ENCODE measurements around the gene MSX1. TPM values are rescaled to one million over a fixed set of nuclear protein-coding genes. Genes with fewer than 3 reads are reported as not detected.
A peak's percentile ranks its signal among the peaks of the same experiment; 100 is the strongest.

The MSX1 gene
- total RNA-seq, 1 experiment from 2014 or later, result 18.7 TPM

GRCh38 chr4:4840351-4840750 lies 19.1 kb upstream of the MSX1 start:
- no peak for DNase-seq (ENCODE audit: low read depth)

GRCh38 chr4:4841156-4841555 lies 18.3 kb upstream of the MSX1 start:
- DNase-seq (ENCODE audit: low read depth), result no peak

GRCh38 chr4:4842476-4843441 lies 16.7 kb upstream of the MSX1 start:
- DNase-seq (ENCODE audit: low read depth), result no peak

DNA sequence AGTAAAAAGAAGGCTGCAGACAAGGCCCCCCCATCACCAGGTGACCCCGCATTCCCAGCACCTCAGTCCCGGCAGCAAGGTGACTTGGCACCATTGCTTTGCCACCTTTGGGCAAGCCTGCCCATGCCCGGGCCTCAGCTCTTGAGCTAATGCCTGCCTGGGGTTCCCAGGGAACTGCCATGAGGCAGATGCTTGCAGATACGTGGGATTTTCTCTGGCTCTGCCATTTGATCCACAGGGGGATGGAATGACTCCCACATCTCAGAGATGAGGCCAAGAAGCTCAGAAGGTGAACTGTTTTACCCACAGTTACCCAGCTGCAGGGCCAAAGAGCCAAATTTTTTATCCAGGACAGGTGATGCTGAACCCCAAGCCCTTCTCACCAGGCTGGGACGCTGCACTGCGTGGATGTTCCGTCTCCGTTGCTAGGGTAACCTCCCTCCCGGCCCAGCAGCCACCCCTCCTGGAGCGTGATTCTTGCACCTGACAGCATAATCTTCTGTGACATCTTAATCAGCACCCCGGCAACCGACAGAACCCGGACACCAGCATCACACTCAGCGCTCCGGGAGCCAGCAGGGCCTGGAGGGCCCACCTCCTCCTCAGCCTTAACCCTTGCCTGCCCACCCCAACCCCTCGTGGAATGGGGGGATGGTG lies 15.7 kb upstream of the MSX1 start:
- DNase-seq (ENCODE audit: low read depth), result no peak

GRCh38 chr4:4845027-4845426 lies 14.4 kb upstream of the MSX1 start:
- DNase-seq (ENCODE audit: low read depth), result no peak

DNA sequence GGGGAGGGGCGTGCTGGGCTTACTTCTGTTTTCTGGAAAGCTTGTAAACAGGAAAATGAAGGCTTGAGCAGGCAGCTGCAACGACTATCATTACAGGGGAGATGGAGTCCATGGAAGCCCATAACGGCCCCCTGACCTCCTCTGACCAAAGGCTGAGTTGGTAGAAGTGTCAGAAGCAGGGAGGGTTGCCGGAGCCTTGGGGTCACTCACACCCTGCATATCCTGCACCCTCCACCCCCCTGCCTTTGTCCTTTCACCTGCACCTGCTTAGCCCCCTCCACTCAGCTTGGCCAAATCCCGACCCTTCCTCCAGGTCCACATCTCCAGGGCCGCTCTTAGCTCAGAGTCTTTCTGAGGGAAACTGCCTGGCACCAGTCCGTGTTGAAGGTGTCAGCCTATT lies 12.5 kb upstream of the MSX1 start:
- no peak for DNase-seq (ENCODE audit: low read depth)

DNA sequence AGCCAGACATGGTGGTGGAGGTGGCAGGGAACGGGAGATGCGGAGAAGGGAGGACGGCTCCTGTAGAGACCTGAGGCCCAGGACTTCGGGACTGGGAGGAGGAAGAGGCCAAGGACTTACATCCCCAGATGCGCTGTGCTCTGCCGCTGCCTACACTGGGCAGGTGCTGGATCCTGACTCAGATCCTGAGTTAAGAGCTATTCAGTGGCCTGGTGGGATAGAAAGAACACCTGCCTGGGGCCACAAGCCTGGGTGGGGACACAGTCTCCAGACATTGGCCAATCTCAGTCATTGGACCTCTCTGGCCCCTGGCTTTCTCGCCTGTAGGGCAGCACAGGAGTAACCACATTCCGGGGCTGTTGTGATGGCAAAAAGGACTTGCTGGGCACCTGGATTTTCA lies 10.9 kb upstream of the MSX1 start:
- no peak for DNase-seq (ENCODE audit: low read depth)

- DNase-seq (ENCODE audit: low read depth), result no peak
Measured at GRCh38 chr4:4849106-4849505, 10.4 kb upstream of the MSX1 start.

DNA sequence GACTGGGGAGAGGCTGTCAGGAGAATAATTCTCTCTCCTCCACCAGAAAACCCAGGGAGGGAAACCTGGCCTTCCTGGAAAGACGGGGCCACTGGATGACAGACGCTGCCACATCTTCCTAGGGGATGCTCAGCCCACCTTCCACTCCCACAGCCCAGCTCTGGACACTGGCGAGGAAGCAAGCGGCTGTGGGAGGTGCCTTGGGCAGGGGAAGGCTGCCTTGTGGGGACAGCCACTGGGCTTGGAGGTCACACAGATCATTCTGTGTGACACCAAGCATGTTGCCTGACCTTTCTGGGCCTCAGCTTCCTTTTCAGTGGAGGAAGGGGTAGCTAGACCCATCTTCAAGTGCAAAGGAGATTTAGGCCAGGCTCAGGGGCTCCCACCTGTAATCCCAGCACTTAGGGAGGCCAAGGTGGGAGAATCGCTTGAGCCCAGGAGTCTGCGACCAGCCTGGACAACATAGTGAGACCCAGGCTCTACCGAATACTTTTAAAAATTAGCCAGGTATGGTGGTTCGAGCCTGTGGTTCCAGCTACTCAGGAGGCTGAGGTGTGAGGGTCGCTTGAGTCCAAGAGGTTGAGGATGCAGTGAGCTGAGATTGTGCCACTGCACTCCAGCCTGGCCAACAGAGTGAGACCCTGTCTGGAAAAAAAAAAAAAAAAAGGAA lies 9.8 kb upstream of the MSX1 start:
- no peak for DNase-seq (ENCODE audit: low read depth)

DNA sequence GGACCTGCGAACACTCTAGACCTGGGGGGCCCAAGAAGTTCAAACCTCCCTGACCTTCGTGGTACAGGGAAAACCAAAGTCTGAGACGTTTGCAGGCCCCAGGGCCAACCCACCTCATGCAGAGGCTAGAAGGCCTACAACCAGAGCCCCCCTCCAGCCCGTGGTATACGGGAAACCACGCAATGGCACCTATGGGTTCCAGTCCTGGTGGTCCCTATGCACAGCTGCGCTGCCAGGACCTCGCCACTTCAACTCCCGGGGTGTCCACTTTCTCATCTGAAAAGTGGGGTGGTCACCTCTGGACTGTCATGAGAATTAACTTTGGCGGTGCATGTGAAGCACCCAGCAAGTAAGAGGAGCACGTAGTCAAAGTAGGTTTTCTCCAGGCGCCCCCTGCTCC lies 8.4 kb upstream of the MSX1 start:
- DNase-seq (ENCODE audit: low read depth), result no peak

GRCh38 chr4:4851906-4852305 lies 7.6 kb upstream of the MSX1 start:
- DNase-seq (ENCODE audit: low read depth), result no peak

DNA sequence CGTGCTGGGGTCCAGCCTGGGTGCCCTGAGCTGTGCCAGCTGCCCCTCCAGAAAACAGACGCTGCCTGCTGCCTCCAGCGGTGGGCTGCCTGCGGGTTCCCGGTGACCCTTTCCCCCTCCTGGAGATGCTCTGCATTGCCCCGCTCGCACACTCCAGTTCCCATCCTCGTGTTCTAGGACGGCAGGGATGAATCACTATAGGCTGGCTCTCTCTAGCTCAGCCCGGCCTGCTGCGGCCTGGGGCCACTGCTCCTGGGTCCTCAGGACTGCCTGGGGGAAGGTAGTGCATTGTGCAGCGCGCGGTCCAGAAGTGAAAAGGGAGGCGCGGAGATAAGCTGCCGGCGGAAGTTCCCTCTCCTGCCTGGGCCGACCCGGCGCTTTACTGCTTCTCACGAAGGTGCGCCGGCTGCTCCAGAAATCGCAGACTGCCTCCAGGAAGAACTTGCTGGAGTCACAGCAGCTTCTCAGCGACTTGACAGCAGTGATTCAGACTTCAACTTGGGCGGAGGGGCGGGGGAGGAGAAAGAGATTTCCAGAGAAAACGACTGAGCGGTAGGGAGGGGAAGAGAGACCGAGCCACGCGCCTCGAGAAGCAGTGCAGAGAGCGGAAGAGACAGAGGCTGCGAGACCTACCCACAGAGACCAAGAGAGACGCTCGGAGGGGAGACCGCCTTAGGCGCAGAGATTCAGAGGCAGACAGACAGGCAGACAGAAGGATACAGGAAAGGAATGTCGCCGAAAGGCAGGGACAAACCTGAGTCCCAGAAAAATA lies 6.7 kb upstream of the MSX1 start:
- DNase-seq (ENCODE audit: low read depth), result peak; percentile 66

DNA sequence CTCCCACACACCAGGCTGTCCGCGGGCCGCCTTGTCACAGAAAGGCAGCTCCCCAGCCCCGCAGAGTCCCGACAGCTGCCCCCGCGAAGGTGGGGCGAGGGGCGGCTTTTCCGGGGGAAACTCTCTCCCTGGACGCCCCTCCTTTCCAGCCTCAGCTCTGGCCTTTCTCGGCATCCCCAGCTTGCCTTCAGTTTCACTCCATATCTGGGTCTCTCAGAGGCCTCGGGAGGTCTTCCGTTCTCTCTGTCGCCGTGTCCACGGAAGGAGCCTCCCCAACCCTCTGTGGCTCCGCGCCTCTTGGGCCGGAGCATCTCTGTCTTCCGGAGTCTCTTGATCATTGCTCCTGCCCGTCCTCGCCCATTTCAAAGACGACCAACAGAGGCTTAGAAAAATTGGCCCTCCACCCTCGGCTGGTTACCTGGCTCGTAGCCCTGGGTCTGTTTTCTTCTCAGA lies 6.1 kb upstream of the MSX1 start:
- DNase-seq (ENCODE audit: low read depth), result no peak

GRCh38 chr4:4853921-4854648 lies 5.4 kb upstream of the MSX1 start:
- DNase-seq (ENCODE audit: low read depth), result no peak

GRCh38 chr4:4854649-4855295 lies 4.7 kb upstream of the MSX1 start:
- no peak for DNase-seq (ENCODE audit: low read depth)

DNA sequence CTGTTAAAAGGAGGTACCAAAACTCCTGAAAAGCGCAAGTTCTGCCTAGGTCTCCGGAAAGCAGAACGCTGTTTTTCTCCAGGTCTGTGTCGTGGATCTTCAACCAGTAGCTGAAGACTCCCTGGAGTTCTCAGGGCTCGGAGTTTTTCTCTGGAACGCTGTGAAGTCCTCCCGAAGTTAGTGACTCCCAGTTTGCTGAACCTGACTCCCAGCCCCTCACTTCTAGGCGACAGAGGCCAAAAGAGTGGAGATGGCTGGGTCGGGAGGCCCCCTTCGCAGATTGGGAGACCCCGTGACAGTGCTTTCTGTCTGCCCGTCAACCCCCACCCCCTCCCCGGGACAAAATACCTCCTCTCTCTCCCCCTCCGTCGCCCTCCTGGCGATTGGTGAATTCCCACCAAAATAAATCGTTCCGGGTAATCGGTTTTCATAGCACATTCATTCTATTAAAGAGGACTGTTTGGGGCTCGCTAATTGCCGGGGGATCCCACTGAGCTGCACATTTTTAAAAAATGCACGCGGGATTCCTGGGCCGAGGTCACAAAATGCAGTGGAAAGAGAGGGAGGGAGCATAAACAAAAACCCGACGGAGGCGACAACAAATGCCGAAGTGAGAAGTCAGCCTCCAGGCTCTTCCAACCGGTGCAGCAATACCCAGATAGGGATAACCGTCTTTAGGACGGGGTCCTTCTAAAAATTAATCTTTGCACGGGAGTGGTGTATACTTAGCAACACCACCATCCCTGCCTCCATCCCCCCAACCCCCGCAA lies 4.0 kb upstream of the MSX1 start:
- no peak for DNase-seq (ENCODE audit: low read depth)

DNA sequence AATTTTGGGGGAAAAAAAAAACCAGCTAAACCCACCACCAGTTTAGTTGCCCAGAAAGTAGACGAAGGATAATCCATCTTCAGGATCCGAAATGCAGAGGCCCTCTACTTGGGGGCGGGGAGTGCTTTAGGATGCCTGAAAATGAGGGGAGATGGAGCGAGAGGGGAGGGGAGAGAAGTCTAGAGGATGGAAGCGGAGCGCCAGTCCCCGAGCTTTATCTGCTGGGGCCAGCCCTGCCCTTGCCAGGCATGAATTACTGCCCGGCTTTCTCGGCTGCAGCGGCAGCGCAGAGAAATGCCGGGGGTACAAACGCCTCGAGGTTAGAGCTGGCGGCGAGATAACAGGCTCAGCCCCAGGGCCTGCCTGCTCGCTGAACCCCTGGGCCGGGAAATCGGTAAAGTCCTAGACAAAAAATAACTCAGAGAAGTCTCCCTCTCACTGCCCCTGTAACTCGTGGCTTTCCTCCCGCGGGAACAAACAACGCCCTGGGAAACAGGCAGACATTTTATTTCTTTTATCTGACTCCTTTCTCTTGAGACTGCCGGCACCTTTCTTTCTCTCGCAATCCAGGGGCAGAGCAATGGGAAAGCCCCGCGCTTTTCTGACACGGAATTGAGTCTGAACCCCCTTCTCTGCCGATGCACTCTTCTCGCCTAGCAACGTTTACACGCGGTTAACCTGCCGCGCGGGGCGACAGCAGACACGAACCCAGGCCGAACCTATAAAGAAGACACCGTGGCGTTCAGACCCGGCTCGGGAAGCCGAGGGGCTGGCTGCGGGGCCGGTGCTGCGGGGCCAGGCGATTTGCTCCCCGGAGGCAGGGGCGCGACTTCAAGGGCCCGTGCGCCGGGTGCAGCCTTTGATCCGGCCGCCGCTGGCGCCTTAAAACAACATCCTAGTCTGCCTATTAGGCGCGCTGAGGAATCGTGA lies 3.1 kb upstream of the MSX1 start:
- peak; percentile 35 for DNase-seq (ENCODE audit: low read depth)

- DNase-seq (ENCODE audit: low read depth), result no peak
Measured at GRCh38 chr4:4857001-4857808, 2.3 kb upstream of the MSX1 start.

Data from Daoy (cell line).